Measurements from ENCODE around the gene RGN. TPM values are rescaled to one million over a fixed set of nuclear protein-coding genes. Genes with fewer than 3 reads are reported as not detected.
"Not testable (repeated sequence)": the region's sequence is repeated elsewhere in the genome, so short reads cannot be mapped to it uniquely, and the experiment has no call there.

RGN gene
- total RNA-seq (2014; rRNA removed), result not detected in 2 replicates
- polyA plus RNA-seq (2012), result 0.06 TPM

- DNase-seq (ENCODE audit: low read depth), result no peak
Observed at GRCh38 chrX:47078129-47079043, at the start of gene RGN. RGN (plus strand) TSS chrX:47078443; CDS start chrX:47081145, 2,702 bp downstream.

- DNase-seq (ENCODE audit: low read depth), result peak; percentile 52
Observed at GRCh38 chrX:47030339-47030738, 47.9 kb upstream of the RGN start.

- DNase-seq (ENCODE audit: low read depth), result no peak
Observed at GRCh38 chrX:47047989-47048388, 30.3 kb upstream of the RGN start.

GRCh38 chrX:47059142-47059874, 18.9 kb upstream of the RGN start:
- DNase-seq (ENCODE audit: low read depth), result no peak

GRCh38 chrX:47060708-47061107, 17.5 kb upstream of the RGN start:
- DNase-seq (ENCODE audit: low read depth), result no peak

GRCh38 chrX:47061238-47061919, 16.9 kb upstream of the RGN start:
- no peak for DNase-seq (ENCODE audit: low read depth)

GRCh38 chrX:47063179-47063578, 15.1 kb upstream of the RGN start:
- DNase-seq (ENCODE audit: low read depth), result no peak

- no peak for DNase-seq (ENCODE audit: low read depth)
Observed at GRCh38 chrX:47068214-47068613, 10.0 kb upstream of the RGN start.

- no peak for DNase-seq (ENCODE audit: low read depth)
Observed at GRCh38 chrX:47068720-47069119, 9.5 kb upstream of the RGN start.

GRCh38 chrX:47080215-47080914, 2.1 kb downstream of the RGN start:
- DNase-seq (ENCODE audit: low read depth), result no peak

- no peak for DNase-seq (ENCODE audit: low read depth)
Observed at GRCh38 chrX:47080915-47081236, 2.6 kb downstream of the RGN start.

- no peak for DNase-seq (ENCODE audit: low read depth)
Observed at GRCh38 chrX:47091149-47091775, 13.0 kb downstream of the RGN start.

GRCh38 chrX:47093248-47093647, 15.0 kb downstream of the RGN start:
- peak; percentile 11 for DNase-seq (ENCODE audit: low read depth)

GRCh38 chrX:47093860-47094259, 15.6 kb downstream of the RGN start:
- no peak for DNase-seq (ENCODE audit: low read depth)

- DNase-seq (ENCODE audit: low read depth), result no peak
Observed at GRCh38 chrX:47097018-47097417, 18.8 kb downstream of the RGN start.

- no peak for DNase-seq (ENCODE audit: low read depth)
Observed at GRCh38 chrX:47098338-47099094, 20.3 kb downstream of the RGN start.

GRCh38 chrX:47101206-47101605, 23.0 kb downstream of the RGN start:
- DNase-seq (ENCODE audit: low read depth), result no peak

GRCh38 chrX:47110936-47111615, 32.8 kb downstream of the RGN start:
- not testable (repeated sequence) for DNase-seq (ENCODE audit: low read depth)

GRCh38 chrX:47112316-47112954, 34.2 kb downstream of the RGN start:
- DNase-seq (ENCODE audit: low read depth), result no peak

Measured in LHCN-M2 (cell line).